VCaP (cell line): ENCODE data around the gene STXBP5L.

ENCODE experiments used
- H3K27ac ChIP-seq: fragments of 450-650 bp; 2 replicates; pipeline ENCODE4 v1.5.1; 2017
- TF ChIP-seq, protein P1 (sequence below): fragments of 450-650 bp; conservative IDR thresholded peaks from 2 replicates; pipeline ENCODE4 v1.5.1; 2017; ENCODE audit warnings: mild to moderate bottlenecking, moderate library complexity

STXBP5L gene

DNA sequence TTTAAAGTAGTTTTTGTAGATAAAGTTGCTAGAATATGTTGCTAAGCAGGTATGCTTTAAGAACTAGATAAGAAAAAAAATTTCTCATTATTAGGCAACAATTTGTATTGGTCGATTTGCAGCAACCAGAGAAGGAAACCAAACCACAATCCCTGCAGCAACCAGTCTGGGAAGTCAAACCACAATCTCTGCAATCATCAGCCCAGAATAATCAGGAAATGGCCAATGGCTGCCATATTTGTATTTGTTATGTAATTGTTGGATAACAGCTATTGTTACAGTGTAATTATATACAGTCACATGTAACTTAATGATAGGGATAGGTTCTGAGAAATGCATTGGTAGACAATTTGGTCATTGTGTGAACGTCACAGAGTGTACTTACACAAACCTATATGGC lies 23.6 kb downstream of the STXBP5L start:
- TF ChIP-seq, protein P1, sequence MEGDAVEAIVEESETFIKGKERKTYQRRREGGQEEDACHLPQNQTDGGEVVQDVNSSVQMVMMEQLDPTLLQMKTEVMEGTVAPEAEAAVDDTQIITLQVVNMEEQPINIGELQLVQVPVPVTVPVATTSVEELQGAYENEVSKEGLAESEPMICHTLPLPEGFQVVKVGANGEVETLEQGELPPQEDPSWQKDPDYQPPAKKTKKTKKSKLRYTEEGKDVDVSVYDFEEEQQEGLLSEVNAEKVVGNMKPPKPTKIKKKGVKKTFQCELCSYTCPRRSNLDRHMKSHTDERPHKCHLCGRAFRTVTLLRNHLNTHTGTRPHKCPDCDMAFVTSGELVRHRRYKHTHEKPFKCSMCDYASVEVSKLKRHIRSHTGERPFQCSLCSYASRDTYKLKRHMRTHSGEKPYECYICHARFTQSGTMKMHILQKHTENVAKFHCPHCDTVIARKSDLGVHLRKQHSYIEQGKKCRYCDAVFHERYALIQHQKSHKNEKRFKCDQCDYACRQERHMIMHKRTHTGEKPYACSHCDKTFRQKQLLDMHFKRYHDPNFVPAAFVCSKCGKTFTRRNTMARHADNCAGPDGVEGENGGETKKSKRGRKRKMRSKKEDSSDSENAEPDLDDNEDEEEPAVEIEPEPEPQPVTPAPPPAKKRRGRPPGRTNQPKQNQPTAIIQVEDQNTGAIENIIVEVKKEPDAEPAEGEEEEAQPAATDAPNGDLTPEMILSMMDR, result no peak
- no peak overlapping the region for H3K27ac ChIP-seq

DNA sequence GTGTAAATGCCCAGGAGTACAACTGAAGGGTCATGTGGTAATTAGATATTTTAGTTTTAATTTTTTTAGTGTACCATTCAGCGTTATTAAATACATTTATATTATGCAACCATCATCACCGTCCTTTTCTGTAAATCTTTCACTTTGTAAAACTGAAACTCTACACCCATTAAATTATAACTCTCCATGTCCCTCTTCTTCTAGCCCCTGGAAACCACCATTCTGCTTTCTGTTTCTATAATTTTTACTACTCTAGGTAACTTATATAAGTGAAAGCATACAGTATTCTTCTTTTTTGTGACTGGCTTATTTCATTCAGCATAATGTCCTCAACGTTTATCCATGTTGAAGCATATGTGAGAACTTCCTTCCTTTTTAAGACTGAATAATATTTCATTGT lies 48.1 kb downstream of the STXBP5L start:
- H3K27ac ChIP-seq, result no peak overlapping the region

DNA sequence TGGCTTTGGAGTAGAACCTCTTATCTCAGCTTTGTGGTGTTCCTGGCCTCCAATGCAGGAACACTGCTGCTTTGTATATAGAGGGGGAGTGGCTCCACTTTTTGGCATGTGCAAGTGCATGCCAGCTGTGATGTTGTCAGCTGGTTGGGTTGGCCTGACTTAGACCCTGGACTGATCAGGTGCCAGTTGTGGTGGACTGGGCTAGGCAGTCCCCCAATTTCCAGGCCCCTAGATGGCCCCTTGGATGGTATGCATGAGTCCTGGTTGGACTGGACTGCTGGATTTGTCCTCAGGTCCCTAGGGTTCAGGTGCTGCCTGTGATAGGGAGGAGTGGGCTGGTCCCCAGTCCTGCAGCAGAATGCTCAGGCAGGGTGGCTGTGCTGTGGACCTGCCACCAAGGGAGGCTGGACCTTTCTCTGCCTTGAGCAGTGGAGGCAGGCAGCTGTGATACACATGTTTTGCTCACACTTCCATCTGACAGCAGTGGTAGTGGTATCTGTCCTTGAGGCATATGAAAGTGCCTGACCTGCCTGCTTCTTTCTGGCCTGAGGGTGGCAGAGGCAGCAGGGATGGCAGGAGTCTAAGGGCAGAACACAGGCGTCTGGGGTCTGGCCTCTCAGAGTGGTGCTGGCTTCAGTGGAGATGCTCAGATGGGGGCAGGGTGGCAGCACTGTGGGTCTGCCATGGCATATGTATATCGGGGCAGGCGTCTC lies 74.8 kb downstream of the STXBP5L start:
- TF ChIP-seq, protein P1, result no peak
- H3K27ac ChIP-seq, result no peak overlapping the region

More for the DNA sequence above, 48.1 kb downstream of the STXBP5L start:
- TF ChIP-seq, protein P1, result no peak

DNA sequence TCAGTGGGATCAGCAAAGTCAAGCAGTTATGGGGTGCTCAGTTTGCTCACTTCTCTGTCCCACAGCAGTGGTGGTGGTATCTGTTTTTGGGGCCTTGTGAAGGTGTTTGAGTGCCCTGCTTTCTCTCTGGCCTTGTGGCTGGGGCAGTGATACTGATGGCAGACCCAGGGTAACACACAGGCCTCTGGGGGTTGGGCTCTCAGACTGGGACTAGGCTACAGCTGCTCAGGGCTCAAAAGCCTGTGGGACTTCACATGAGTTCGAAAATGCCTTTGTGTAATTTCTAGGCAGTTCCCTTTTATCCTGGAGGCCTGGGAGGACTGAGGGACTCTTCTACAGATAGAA lies 75.3 kb downstream of the STXBP5L start:
- no peak overlapping the region for H3K27ac ChIP-seq
- TF ChIP-seq, protein P1, result no peak

DNA sequence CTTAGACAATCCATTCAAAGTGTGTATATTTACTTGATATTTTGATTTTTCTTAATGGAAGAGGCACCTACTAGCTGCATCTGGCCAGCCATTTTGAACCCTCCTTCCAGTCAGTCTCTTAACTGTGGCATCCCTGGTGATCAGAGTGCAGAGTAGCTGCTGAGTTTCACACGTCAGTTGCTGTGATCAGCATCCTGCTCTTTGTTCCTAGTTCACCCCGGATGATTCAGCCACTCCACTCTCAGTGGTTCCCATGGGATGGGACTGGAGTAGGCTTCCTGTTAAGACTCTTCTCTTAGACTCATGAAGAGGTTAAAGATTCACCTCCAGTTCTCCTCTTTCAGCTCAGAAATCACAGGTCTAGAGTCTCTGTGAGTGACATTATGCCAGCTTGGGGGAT lies 75.8 kb downstream of the STXBP5L start:
- TF ChIP-seq, protein P1, result no peak
- no peak overlapping the region for H3K27ac ChIP-seq

DNA sequence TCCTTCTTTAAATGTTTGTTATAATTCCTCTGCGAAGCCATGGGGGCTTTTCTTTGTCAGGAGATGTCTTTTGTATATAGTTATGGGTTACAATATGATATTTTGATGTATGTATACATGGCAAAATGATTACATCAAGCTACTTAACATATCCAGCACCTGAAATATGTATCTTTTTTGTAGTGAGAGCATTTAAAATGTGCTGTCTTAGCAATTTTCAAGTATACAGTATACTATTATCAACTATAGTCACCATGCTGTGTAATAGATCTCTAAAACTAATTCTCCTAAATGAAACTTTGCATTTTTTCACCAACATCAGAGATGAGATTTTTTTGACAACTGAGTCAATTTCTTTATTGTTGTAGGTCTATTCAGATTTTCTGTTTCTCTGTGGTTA lies 77.2 kb downstream of the STXBP5L start:
- H3K27ac ChIP-seq, result no peak overlapping the region
- TF ChIP-seq, protein P1, result no peak

DNA sequence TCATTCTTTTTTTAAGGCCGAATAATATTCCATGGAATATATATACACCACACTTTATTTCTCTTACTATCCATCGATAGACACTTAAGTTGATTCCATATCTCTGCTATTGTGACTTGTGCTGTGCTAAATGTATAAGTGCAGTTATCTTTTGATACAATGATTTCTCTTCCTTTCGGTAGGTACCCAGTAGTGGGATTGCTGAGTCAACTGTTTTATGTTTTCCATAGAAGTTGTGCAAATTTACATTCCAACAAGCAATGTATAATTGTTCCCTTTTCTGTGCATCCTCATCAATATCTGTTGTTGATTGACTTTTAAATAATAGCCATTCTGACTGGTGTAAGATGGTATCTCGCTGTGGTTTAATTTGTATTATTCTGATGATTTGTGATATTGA lies 81.0 kb downstream of the STXBP5L start:
- no peak overlapping the region for H3K27ac ChIP-seq
- TF ChIP-seq, protein P1, result no peak
